HCT116 (cell line): Measurements from ENCODE around the gene ACSS1. TPM values are rescaled to one million over a fixed set of nuclear protein-coding genes. Genes with fewer than 3 reads are reported as not detected.

Experiments used
- ATAC-seq: fragments of 200-7000 bp; cut with Tn5 transposase; 2 replicates; pipeline ENCODE4 v1.9.1; 2020; ENCODE audit warnings: mild to moderate bottlenecking, moderate library complexity
- BruUV-seq: library from RNA; stranded (reverse); fragments of 400-500 nt; replicated peaks from 2 replicates; lab custom pipeline; 2021; lab: Mats Ljungman, UMichigan
- CTCF ChIA-PET: fragments of 300-600 bp; sonication (Branson Sonifier 250); formaldehyde crosslinking; loops from one replicate; lab custom pipeline; 2021; ENCODE audit warnings: antibody characterized with exemption; lab: Charles Lee
- POLR2A ChIA-PET: fragments of 300-600, 350-600 bp; sonication (Branson Sonifier 250); formaldehyde crosslinking; loops from one replicate; lab custom pipeline; 2021; ENCODE audit warnings: antibody characterized with exemption; lab: Charles Lee
- RAD21 ChIA-PET, 2 experiments: fragments of 300-600 bp; sonication (Branson Sonifier 250); formaldehyde crosslinking; loops; one replicate each; lab custom pipeline; 2023; ENCODE audit warnings: low total read pairs in 2 of 2; ENCODE audit not compliant: uncharacterized antibody in 2 of 2, unreplicated experiment in 2 of 2, low non-redundant PET in 1 of 2; lab: Charles Lee
- DNase-seq: peaks from one replicate; pipeline ENCODE4 v3.0.0-alpha.2; 2010; ENCODE audit warnings: low read depth, low spot score
- H2AFZ ChIP-seq: fragments of 200-600 bp; shearing (Covaris generic), sonication (generic); 2 replicates; pipeline ENCODE4 v1.6.1; 2017; ENCODE audit warnings: low read depth, mixed run types, mixed read lengths, antibody characterized with exemption, low read length; ENCODE audit not compliant: poor library complexity, severe bottlenecking
- H3K27ac ChIP-seq: 2 replicates; pipeline ENCODE4 v1.5.1; 2012; ENCODE audit warnings: low read depth, low read length
- H3K27me3 ChIP-seq: fragments of 200-600 bp; sonication (generic); 2 replicates; pipeline ENCODE4 v1.6.1; 2016; ENCODE audit warnings: mixed run types, low read length, mixed read lengths; ENCODE audit not compliant: insufficient read depth
- H3K36me3 ChIP-seq, 2 experiments: fragments of 200-500 bp in 1 of 2; fragments of 200-600 bp in 1 of 2; sonication (Bioruptor generic) in 1 of 2; sonication (generic) in 1 of 2; 2 replicates each; pipeline versions ENCODE4 v1.5.1 to v1.6.1; 2014 to 2016; ENCODE audit warnings: low read length in 2 of 2, inconsistent platforms in 1 of 2, mixed read lengths in 1 of 2, mixed run types in 1 of 2; ENCODE audit not compliant: insufficient read depth in 2 of 2, control insufficient read depth in 1 of 2
- H3K4me1 ChIP-seq, 2 experiments: fragments of 200-600 bp in 1 of 2; sonication (generic) in 1 of 2; 2 replicates each; pipeline versions ENCODE4 v1.5.1 to v1.6.1; 2012 to 2017; ENCODE audit warnings: low read length in 2 of 2, inconsistent platforms in 1 of 2, mild to moderate bottlenecking in 1 of 2, mixed read lengths in 1 of 2, mixed run types in 1 of 2, moderate library complexity in 1 of 2; ENCODE audit not compliant: insufficient read depth in 2 of 2, control insufficient read depth in 1 of 2
- H3K4me2 ChIP-seq: fragments of 200-600 bp; sonication (generic); 2 replicates; pipeline ENCODE4 v1.6.1; 2017; ENCODE audit warnings: mixed run types, low read length, mixed read lengths
- H3K4me3 ChIP-seq, 2 experiments: fragments of 200-600 bp in 1 of 2; sonication (generic) in 1 of 2; replicated peaks in 1 of 2; 2 replicates each; pipeline ENCODE4 v1.5.1; 2011 to 2016; ENCODE audit warnings: low read length in 2 of 2, control low read depth in 1 of 2, low read depth in 1 of 2, mild to moderate bottlenecking in 1 of 2, mixed read lengths in 1 of 2, mixed run types in 1 of 2
- H3K79me2 ChIP-seq: fragments of 200-600 bp; sonication (generic); 2 replicates; pipeline ENCODE4 v1.6.1; 2017; ENCODE audit warnings: mild to moderate bottlenecking, mixed run types, low read length, moderate library complexity, mixed read lengths; ENCODE audit not compliant: insufficient read depth
- H3K9ac ChIP-seq: fragments of 200-600 bp; sonication (generic); 2 replicates; pipeline ENCODE4 v1.6.1; 2016; ENCODE audit warnings: low read length, mixed read lengths
- H3K9me2 ChIP-seq: fragments of 200-600 bp; sonication (generic), shearing (Covaris generic); 2 replicates; pipeline ENCODE4 v1.6.1; 2017; ENCODE audit warnings: mixed run types, mild to moderate bottlenecking, moderate library complexity; ENCODE audit not compliant: insufficient read depth
- H3K9me3 ChIP-seq, 2 experiments: fragments of 200-500 bp in 1 of 2; fragments of 200-600 bp in 1 of 2; sonication (Bioruptor generic) in 1 of 2; sonication (generic) in 1 of 2; 2 replicates each; pipeline ENCODE4 v1.6.1; 2014 to 2017; ENCODE audit warnings: low read length in 2 of 2, mixed read lengths in 2 of 2, inconsistent platforms in 1 of 2, low read depth in 1 of 2, mild to moderate bottlenecking in 1 of 2, mixed run types in 1 of 2, moderate library complexity in 1 of 2; ENCODE audit not compliant: control insufficient read depth in 1 of 2, insufficient read depth in 1 of 2
- H4K20me1 ChIP-seq: fragments of 200-600 bp; sonication (generic), shearing (Covaris generic); 2 replicates; pipeline ENCODE4 v1.6.1; 2017; ENCODE audit warnings: mixed run types, mild to moderate bottlenecking, moderate library complexity; ENCODE audit not compliant: insufficient read depth
- ATF3 ChIP-seq: IDR thresholded peaks from 2 replicates; pipeline ENCODE4 v1.6.1; 2012
- CBX3 ChIP-seq: IDR thresholded peaks from 2 replicates; pipeline ENCODE4 v1.6.1; 2012; ENCODE audit warnings: low read depth
- CEBPB ChIP-seq: IDR thresholded peaks from 2 replicates; pipeline ENCODE4 v1.6.1; 2012; ENCODE audit warnings: low read depth
- CTCF ChIP-seq, 3 experiments: fragments of 200-600 bp in 1 of 3; sonication (generic) in 1 of 3; IDR thresholded peaks in 2 of 3; conservative IDR thresholded peaks in 1 of 3; 2 replicates each; pipeline ENCODE4 v1.5.1; 2012 to 2017; ENCODE audit warnings: low read depth in 2 of 3, low read length in 2 of 3, antibody characterized with exemption in 1 of 3, borderline replicate concordance in 1 of 3, control low read depth in 1 of 3, mild to moderate bottlenecking in 1 of 3, mixed read lengths in 1 of 3, mixed run types in 1 of 3, moderate library complexity in 1 of 3; ENCODE audit not compliant: insufficient read depth in 1 of 3
- EGR1 ChIP-seq: IDR thresholded peaks from 2 replicates; pipeline ENCODE4 v1.6.1; 2012; ENCODE audit warnings: low read depth
- EZH2 ChIP-seq: fragments of 200-600 bp; sonication (generic); IDR thresholded peaks from 2 replicates; pipeline ENCODE4 v1.6.1; 2017; ENCODE audit warnings: antibody characterized with exemption, mixed run types
- EZH2phosphoT487 ChIP-seq: fragments of 200-600 bp; IDR thresholded peaks from 2 replicates; pipeline ENCODE4 v1.6.1; 2018; ENCODE audit warnings: antibody characterized with exemption, borderline replicate concordance
- FOSL1 ChIP-seq: IDR thresholded peaks from 2 replicates; pipeline ENCODE4 v1.6.1; 2012; ENCODE audit warnings: low read depth
- POLR2A ChIP-seq: IDR thresholded peaks from 2 replicates; pipeline ENCODE4 v1.7.0; 2011; ENCODE audit warnings: borderline replicate concordance; ENCODE audit not compliant: insufficient read depth, insufficient read length; ENCODE audit errors: extremely low read depth
- POLR2AphosphoS5 ChIP-seq: IDR thresholded peaks from 2 replicates; pipeline ENCODE4 v1.6.1; 2011; ENCODE audit warnings: mild to moderate bottlenecking, low read depth, low read length, moderate library complexity
- RAD21 ChIP-seq: IDR thresholded peaks from 2 replicates; pipeline ENCODE4 v1.6.1; 2012; ENCODE audit warnings: low read depth, mild to moderate bottlenecking
- SIN3A ChIP-seq: IDR thresholded peaks from 2 replicates; pipeline ENCODE4 v1.6.1; 2012; ENCODE audit warnings: low read depth
- SP1 ChIP-seq: IDR thresholded peaks from 2 replicates; pipeline ENCODE4 v1.6.1; 2012; ENCODE audit warnings: low read depth
- SRF ChIP-seq: IDR thresholded peaks from 2 replicates; pipeline ENCODE4 v1.6.1; 2012; ENCODE audit warnings: low read depth
- TCF7L2 ChIP-seq: IDR thresholded peaks from 2 replicates; pipeline ENCODE4 v1.7.0; 2011; ENCODE audit warnings: borderline replicate concordance, inconsistent platforms; ENCODE audit not compliant: insufficient read depth, insufficient read length; ENCODE audit errors: extremely low read depth
- YY1 ChIP-seq: IDR thresholded peaks from 2 replicates; pipeline ENCODE4 v1.6.1; 2011; ENCODE audit warnings: low read length, low read depth, moderate library complexity, mild to moderate bottlenecking; ENCODE audit not compliant: insufficient replicate concordance; ENCODE audit errors: extremely low read depth
- ZBTB33 ChIP-seq: IDR thresholded peaks from 2 replicates; pipeline ENCODE4 v1.6.1; 2011; ENCODE audit warnings: mild to moderate bottlenecking, low read length, moderate library complexity; ENCODE audit not compliant: insufficient replicate concordance; ENCODE audit errors: extremely low read depth
- ZFX ChIP-seq: fragments of 450-650 bp; IDR thresholded peaks from 2 replicates; pipeline ENCODE4 v1.6.1; 2017
- intact Hi-C: fragments of 100-400 bp; cut with micrococcal nuclease; formaldehyde crosslinking; loops from 2 replicates; pipeline ENCODE4 v1.10.0; 2022
- total RNA-seq: library from RNA; stranded (reverse); gene quantifications from one replicate; pipeline ENCODE4 v1.2.1, GENCODE V29; 2021; ENCODE audit not compliant: unreplicated experiment
- TF ChIP-seq, protein P1 (sequence below): IDR thresholded peaks from 2 replicates; pipeline ENCODE4 v1.6.1; 2012; ENCODE audit warnings: low read depth
- TF ChIP-seq, protein P2 (sequence below): IDR thresholded peaks from 2 replicates; pipeline ENCODE4 v1.6.1; 2012

Gene ACSS1
- total RNA-seq, 1 experiment from 2014 or later: 0.27 TPM

GRCh38 chr20:25012616-25013189 is 45.2 kb downstream of the ACSS1 start:
- intact Hi-C loops: no loop called here
- no peaks in the 10 kb centered on the region for H3K36me3 ChIP-seq
- no peak overlapping the region for H3K4me3 ChIP-seq
- H3K79me2 ChIP-seq: no peaks in the 10 kb centered on the region
- no peak overlapping the region for H3K9ac ChIP-seq
- H3K9me3 ChIP-seq: no peaks in the 10 kb centered on the region
- H3K9me2 ChIP-seq: no peaks in the 10 kb centered on the region
- H3K4me1 ChIP-seq: peaks cover 10 to 12% of the 10 kb centered on the region in 2 experiments
- RAD21 ChIA-PET: no interaction called here
- no peak for ATAC-seq
- no peak for DNase-seq
- H3K4me2 ChIP-seq: no peak overlapping the region
- H2AFZ ChIP-seq: no peak overlapping the region
- POLR2A ChIA-PET: no interaction called here
- TF ChIP-seq ATF3 (no peak), RAD21 (no peak), EZH2 (no peak), ZBTB33 (no peak), SP1 (no peak), SRF (no peak), POLR2AphosphoS5 (no peak), POLR2A (no peak), FOSL1 (no peak), CTCF (IDR thresholded peaks at IDR 0.05 in 2 of 3, conservative IDR thresholded peaks at IDR 0.05 in 1 of 3; ENCODE audit: borderline replicate concordance in 1 of 3, insufficient read depth in 1 of 3, low read depth in 2 of 3, low read length in 2 of 3) (no peak), YY1 (no peak), CEBPB (no peak), TCF7L2 (no peak), CBX3 (no peak), SIN3A (no peak), EZH2phosphoT487 (no peak), ZFX (no peak), EGR1 (no peak)
- TF ChIP-seq, protein P1, sequence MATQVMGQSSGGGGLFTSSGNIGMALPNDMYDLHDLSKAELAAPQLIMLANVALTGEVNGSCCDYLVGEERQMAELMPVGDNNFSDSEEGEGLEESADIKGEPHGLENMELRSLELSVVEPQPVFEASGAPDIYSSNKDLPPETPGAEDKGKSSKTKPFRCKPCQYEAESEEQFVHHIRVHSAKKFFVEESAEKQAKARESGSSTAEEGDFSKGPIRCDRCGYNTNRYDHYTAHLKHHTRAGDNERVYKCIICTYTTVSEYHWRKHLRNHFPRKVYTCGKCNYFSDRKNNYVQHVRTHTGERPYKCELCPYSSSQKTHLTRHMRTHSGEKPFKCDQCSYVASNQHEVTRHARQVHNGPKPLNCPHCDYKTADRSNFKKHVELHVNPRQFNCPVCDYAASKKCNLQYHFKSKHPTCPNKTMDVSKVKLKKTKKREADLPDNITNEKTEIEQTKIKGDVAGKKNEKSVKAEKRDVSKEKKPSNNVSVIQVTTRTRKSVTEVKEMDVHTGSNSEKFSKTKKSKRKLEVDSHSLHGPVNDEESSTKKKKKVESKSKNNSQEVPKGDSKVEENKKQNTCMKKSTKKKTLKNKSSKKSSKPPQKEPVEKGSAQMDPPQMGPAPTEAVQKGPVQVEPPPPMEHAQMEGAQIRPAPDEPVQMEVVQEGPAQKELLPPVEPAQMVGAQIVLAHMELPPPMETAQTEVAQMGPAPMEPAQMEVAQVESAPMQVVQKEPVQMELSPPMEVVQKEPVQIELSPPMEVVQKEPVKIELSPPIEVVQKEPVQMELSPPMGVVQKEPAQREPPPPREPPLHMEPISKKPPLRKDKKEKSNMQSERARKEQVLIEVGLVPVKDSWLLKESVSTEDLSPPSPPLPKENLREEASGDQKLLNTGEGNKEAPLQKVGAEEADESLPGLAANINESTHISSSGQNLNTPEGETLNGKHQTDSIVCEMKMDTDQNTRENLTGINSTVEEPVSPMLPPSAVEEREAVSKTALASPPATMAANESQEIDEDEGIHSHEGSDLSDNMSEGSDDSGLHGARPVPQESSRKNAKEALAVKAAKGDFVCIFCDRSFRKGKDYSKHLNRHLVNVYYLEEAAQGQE: no peak
- TF ChIP-seq, protein P2, sequence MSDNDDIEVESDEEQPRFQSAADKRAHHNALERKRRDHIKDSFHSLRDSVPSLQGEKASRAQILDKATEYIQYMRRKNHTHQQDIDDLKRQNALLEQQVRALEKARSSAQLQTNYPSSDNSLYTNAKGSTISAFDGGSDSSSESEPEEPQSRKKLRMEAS: no peak
- TF ChIP-seq, all 23 proteins: peak for 0
- H3K27me3 ChIP-seq: peaks cover 6% of the 10 kb centered on the region; the same call in 1 of the 2 replicates
- CTCF ChIA-PET: no interaction called here
- BruUV-seq: no TSS peak
- H3K27ac ChIP-seq: no peak overlapping the region
- no peaks in the 10 kb centered on the region for H4K20me1 ChIP-seq
